UCSD-AML1 (cell line): ENCODE data around the gene VSNL1.

ENCODE experiments used
- DNase-seq: peaks from one replicate; lab custom pipeline; 2025; ENCODE audit not compliant: unreplicated experiment; lab: John Stamatoyannopoulos, UW

VSNL1 gene

DNA sequence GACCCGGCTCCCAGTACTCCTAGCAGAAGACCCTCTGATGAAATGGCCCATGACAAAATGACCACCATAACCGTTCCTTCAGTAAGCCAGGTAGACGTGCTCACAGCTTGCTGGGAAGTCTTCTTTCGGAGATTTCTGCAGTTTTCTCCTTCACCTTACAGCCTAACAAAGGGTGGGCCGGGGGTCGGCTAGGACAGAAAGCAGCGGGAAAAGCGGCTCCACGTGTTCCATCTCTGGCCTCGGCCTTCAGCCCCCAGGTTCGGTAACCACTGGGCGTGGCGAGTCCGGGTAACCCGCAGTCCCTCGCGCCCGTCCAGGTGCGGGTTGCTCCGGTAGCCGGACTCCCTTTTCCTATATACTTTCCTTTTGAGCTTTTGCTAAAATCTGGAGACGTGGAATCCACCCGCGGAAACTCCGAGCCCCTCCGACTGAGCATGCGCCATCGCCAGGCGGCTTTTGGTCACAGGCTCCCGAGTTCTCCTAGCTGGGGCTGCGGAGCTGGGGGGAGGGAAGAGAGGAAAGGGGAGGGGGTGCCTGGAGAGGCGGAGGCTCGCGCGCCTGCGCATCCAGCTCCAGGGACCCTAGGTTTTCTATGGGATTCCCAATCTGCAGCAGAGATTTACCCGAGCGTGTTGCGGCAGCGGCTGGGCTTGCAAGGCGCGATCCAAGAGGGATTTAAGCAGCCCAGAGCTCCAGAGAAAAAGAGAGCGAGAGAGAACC is at the start of gene VSNL1:
Gene VSNL1, plus strand, starts transcription at position 604 of the 720 bp plus-strand sequence. CDS start 51,379 bp downstream, outside the sequence.
- no peak for DNase-seq

GRCh38 chr2:17495590-17495989 is 44.9 kb upstream of the VSNL1 start:
- DNase-seq, result no peak

GRCh38 chr2:17497718-17498117 is 42.8 kb upstream of the VSNL1 start:
- no peak for DNase-seq

GRCh38 chr2:17506736-17507616 is 33.5 kb upstream of the VSNL1 start:
- no peak for DNase-seq

GRCh38 chr2:17515652-17516051 is 24.8 kb upstream of the VSNL1 start:
- DNase-seq, result no peak

GRCh38 chr2:17517481-17518211 is 22.9 kb upstream of the VSNL1 start:
- DNase-seq, result no peak

- no peak for DNase-seq
Measured at GRCh38 chr2:17518212-17519154, 22.0 kb upstream of the VSNL1 start, which contains the start of gene RAD51AP2. TSS of gene RAD51AP2 (minus strand) at chr2:17518440. CDS start at chr2:17518415, 25 bp downstream.

DNA sequence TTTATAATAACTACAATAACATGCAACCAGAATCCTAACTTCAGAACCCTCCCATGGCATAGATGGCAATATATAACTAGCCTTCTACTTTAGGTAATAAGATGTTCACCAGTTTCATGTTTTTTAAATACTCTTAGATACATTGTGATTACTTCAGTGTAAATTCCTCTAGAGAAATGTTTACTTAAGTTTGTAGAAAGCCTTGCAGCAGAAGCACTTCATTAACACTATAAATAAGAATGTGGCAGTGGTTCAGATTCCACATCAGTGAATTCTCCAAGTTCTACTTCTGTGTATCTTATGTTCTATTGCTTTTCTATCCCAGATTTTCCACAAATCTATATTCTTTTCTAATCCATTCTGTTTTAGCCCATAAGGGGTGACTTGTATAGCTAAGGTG is 21.0 kb upstream of the VSNL1 start:
- DNase-seq, result no peak

DNA sequence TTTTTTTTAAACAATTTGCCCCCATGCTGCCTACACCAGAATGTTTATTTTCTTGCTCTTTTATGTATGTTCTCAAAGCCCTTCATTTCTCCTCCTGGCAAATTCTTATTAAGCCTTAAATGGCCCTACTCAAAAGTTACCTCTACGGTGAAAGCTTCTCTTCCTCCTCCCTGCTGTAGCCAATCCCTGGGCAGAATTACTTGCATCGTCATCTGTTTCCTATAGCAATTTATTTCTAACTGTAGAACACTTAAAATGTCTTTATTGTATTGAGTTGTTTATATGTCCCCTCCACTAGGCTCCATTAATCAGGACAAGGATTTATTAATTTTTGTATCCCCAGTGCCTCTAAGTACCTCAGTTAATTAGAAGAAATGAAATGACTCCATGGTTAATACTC is 19.7 kb upstream of the VSNL1 start:
- DNase-seq, result no peak

DNA sequence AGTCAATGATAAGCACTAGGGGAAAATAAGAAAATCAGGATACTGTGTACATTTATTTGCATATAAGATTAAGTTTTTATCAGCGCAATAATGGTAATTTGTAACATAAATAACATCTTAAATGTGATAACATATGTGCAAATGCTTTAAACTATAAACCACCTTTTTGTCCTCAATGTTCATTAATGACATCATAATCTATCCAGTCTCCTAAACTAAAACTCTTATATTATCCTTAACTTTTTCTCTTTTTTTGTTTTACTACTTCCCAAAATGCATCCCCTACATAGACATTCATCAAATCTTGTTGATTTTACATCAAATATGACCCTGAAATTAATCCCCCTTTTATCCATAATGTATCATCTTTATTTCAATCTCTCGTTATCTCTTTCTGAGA is 18.9 kb upstream of the VSNL1 start:
- no peak for DNase-seq

- no peak for DNase-seq
Measured at GRCh38 chr2:17522303-17522702, 18.2 kb upstream of the VSNL1 start.

- DNase-seq, result no peak
Measured at GRCh38 chr2:17529771-17530170, 10.7 kb upstream of the VSNL1 start.

DNA sequence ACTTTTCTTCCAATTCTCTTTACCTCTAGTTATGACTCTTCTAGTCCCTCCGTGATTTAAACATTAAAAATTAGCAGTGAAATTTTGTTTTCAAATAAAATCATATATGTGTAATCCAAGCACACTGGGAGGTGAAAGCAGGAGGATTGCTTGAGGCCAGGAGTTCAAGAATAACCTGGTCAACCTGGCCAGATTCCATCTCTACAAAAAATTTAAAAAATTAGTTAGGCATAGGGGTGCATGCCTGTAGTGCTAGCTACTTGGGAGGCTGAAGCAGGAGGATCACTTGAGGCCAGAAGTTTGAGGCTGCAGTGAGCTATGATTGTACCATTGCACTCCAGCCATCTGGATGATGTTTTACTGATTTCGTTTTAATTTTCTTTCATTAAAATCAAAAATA is 7.0 kb upstream of the VSNL1 start:
- DNase-seq, result no peak

- DNase-seq, result no peak
Measured at GRCh38 chr2:17536416-17536815, 4.1 kb upstream of the VSNL1 start.

GRCh38 chr2:17538022-17538843 is 2.3 kb upstream of the VSNL1 start:
- no peak for DNase-seq

DNA sequence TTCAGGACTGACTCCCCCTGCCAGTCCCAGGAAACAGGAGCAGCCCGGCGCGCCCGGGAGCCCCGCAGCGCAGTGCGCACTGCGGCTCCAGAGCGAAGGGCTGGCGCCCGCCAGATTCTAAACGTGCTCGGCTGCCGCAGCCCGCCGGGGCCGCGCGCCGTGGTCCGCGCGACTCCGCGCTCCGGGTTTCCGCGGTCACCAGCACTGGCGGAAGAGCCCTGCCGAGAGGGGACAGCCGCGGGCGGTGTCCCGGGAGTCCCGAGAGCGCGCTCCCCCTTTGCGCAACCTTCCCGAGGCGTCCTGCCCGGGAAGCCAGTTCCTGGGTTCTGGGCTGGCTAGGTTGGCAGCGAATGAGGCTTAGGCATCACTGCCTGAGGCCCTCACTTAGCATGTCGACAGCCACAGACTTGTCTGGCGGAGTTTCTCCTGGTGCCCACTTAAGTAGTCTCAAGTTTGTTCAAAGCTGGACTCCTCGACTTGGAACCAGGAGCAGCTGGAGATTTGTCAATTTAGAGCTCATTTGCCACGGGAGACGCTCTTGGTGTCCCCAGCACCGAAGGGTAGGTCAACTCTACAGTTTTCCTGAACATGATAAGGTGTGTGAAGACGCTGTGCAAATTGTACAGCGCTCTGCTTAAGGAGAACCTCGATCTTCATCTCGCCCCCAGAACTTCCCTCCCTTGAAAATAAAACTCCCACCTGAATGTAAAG is 1.5 kb upstream of the VSNL1 start:
- no peak for DNase-seq

GRCh38 chr2:17539611-17540092 is 844 bp upstream of the VSNL1 start:
- no peak for DNase-seq

DNA sequence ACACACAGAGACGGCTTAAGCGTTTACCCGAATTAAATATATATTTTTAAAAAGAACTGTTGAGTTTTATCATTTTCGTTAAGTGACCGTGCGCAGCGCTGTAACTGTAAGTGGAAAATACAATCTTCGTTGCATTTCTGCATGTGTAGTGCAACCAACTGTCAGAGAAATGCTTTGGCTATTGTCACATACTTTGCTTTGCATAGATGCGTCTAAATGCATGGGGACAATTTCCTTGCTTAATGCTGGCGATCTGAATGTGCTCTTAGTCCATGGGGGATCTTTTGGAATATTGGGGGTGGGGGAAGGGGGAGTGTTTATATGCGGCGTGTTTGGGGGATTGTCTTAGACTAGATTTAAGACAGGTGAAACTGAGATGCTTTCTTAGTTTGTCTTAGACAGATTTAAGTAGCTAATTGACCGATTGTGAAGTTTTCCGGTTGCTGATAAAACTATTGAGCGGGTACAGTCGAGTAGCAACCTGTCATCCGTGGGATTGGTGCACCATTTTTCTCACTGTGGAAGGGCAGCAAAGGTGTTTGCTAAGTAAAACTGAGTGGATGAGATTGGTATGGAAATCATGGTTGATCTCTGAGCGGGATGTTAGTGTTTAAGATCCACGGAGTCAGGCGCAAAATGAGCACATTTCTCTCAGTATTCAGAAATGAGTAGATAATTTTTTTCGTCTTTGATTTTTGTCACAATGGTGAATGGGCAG is 476 bp downstream of the VSNL1 start:
- no peak for DNase-seq
